Kasumi-1 (cell line): Measurements from ENCODE around the gene PLET1.

Source experiments
- DNase-seq, 2 experiments: peaks; one replicate each; lab custom pipeline; 2025; lab: John Stamatoyannopoulos, UW

PLET1 gene

DNA sequence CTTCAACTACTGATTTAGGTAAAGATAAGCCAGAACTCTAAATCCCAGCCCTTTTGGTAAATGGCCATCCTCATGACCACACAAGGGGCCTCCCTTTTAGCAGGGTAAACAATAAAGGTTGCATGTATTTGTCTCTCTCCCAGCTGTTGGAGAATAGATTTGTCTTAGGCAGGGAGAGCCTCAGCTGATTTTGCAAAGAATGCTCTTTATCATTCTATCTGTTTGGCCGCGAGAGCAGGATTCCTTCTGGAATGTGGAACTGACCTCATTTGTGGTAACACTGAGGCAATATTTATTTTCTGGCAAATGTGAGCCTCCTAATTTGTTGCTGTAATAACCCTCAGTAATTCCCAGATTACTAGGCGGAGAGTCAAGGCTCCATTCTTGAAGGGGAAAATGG is 19.2 kb downstream of the PLET1 start:
- DNase-seq = no peak

DNA sequence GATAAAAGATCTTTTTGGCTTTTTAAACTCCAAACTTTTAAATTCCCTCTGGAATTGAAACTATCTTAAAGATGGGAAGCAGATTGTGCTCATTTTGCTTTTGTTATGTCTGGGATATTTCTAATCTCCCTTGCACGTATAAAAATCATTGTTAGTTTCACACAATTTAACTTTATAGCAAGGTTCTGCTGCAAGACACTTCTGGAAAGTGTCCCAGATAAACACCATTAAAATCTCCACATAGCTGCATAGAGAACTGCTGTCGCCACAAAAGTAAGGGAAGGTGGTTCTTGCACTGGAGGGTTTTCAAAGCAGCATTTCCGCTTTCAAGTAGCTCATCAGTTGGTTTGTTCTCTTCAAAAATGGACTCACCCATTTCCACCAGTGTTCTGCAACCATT is 22.6 kb downstream of the PLET1 start:
- no peak for DNase-seq

DNA sequence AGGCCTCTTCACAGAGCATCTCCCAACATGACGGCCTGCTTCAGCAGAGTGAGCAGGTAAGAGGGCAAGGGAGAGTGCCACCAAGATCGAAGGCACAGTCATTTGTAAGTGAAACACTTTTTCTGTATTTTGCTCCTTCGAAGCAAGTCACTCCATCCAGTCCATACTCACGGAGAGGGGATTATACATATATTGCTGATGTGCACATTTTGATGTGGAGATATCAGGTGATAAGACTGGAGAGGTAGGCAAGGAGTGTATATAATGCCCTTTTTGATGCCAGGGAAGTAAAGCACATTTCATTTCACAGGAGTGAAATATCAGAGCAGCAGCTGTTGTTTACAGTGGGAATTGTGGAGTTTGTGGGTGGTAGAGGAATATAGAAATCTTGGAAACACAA is 23.2 kb downstream of the PLET1 start:
- DNase-seq = no peak

DNA sequence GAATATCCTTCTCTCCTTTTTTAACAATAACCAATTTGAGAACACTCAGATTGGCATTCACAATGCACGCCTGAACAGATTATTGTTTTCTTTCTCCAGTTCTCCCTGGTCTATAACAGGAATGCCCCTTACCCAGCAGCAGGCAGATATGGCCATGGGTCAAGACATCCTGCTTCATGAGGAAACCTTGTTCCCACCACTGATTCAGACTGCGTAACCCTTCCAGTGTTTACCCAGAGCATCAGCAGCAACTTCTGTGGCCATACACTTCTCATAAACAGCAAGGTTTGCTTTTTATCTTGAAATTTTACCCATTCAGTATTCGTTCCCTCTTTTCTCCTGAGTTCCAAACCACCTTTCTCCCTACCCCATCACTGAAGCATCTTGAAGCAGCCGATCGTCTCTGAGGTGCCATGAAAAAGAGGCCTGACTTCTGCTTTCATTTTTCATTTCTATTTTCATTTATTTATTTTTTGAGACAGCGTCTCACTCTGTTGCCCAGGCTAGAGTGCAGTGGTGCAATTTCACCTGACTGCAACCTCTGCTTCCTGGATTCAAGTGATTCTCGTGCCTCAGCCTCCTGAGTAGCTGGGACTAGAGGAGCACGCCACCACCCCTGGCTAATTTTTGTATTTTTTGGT is 24.8 kb downstream of the PLET1 start:
- no peak for DNase-seq

DNA sequence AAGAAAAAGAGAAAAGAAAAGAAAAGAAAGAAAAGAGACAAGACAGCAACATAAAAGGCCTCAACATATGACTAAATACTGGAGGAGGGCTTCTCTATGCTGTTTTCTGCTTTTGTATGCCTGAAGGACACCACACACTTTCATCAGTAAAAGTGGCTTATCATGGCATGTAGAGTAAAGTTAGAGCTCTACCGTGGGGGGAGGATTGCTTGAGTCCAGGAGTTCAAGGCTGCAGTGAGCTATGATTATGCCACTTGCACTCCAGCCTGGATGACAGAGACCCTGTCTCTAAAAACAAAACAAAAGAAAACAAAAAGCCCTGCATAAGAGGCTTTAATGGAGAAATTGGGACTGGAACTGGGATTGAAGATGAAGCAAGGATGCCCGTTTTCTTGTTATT is 28.7 kb downstream of the PLET1 start:
- DNase-seq = no peak

DNA sequence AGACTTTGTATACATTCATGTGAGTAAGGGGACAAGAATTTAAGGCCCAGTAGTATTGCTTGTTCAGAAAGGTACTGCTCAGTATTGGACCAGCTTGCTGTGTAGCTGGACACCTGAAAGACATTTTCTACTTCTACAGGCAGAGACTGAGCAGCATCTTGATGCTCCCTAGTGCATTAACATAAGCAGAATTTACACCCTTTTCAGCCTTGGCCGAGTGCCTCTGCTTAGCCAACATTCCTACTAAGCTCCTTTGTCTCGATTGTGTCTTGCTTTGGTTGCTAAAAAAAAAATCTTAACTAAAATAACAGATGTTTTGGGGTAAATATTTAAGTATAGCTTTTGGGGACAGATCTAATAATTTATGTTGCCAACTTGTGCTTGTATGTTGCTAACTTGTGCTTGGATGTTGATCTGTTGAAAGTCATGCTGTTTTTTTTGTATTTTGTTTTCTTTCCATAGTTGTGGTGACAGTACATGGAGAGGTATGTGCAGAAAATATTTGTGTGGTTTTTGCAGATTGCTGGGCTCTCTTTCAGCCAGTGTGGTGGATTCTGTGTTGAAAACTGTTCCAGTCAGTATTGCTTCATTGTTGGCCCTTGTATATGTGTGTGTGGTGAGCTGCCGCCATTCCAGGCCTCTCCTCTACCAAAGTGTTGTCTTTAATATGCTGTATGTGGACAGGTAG is 30.8 kb downstream of the PLET1 start:
- DNase-seq = no peak

DNA sequence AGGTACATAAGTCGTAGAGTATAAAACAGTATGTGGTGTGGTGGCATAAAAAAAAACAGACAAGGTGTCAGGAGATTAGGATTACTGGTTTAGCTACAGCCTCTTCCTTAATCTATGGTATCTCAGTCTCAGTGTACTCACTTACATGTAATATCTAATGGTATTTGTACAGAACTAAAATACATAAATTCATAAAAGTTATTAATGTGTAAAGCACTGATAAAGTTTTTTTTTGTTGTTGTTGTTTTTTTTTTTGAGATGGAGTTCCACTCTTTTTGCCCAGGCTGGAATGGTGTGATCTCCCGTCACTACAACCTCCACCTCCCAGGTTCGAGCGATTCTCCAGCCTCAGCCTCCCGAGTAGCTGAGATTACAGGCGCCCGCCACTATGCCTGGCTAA is 31.5 kb downstream of the PLET1 start:
- no peak for DNase-seq

DNA sequence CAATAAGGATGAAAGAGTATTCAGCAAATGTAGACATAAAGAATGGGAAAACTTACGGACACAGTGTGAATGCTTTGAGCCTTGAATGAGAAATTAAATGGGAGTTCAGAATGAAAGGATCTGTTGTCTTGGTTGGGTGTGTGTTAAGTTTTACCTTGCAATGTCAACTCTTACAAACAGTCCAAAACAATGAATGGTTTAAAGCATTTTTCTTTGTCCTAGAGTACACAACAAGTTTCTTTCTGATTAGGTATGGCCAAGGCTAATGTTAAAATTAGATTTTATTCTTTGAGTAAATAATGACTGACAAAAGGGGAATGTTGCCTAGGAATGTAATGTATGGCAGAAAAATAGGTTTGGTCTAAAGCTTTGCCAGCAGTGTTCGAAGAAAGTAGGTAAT is 32.0 kb downstream of the PLET1 start:
- no peak for DNase-seq

DNA sequence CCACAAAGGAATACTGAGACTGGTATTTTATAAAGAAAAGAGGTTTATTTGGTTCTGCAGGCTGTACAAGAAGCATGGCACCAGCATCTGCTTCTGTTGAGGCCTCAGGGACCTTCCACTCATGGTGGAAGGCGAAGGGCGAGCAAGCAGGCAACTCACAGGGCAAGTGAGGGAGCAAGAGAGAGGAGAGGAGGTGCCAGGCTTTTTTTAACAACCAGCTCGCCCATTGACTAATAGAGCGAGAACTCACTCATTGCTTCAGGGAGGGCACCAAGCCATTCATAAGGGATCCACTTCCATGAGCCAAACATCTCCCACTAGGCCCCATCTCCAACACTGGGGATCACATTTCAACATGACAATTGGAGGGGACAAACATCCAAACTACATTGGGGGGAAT is 33.2 kb downstream of the PLET1 start:
- DNase-seq = no peak

DNA sequence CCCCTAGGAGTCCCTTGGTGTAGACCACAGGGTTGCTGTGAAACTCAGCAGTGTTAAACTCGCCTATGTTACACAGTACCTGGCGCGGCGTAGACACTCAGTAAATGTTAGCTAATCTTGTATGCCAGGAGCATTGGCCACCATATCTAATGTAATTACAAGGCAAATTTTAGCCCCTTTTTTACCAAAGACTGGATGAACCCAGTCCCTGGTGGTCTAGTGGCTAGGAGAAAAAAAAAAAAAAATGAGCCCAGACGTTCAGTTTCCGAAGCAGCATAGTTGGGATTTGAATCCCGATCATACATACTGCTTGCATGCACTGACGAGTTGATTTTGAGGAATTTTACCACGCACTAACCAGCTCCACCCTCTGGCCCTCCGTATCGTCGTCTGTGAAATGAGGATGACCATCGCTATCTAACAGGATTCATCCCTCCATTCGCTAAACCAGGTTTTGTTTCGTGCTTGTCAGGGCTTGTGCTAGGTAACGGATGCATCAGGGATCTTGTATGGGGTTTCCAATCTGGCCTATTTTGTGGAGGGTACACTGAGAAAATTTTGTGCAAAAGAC is 33.7 kb downstream of the PLET1 start:
- no peak for DNase-seq

DNA sequence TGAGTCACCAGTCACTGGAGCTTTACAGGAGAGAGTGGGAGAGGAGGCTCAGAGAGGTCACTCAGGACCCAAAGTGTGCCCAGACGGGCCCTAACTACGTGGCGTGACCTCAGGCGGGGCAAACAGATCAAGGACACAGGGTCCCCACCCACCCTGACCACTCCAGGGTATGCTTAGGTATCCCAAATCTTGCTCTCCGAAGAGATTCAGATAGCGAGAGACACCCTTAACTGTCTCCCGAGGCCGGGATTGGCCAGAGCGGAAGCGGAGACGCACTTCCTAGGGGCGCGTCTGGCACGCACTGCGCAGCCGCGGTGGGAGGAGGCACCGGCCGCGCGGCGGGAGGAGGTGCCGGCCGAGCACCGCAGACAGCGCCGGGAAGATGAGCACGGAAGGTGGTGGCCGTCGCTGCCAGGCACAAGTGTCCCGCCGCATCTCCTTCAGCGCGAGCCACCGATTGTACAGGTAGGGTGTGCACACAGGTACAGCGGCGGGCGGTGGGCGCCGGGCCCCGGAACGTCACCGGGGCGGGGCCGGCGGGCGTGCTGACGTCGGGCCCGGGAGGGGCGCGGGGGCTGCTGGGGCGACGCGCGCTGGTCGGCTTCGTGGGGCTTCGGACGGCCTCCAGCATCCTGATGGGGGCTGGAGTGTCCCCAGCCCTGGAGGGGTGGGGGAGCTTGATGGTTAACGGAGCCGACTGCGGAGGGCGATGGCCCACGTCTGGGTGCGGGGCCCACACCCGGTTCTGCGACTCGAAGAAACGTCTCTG is 34.4 kb downstream of the PLET1 start, which contains the start of gene PTS:
PTS (plus strand) TSS at position 367 of the 769 bp plus-strand sequence; CDS start at position 383, 16 bp downstream.
- DNase-seq = peak; percentile 83 to 84

DNA sequence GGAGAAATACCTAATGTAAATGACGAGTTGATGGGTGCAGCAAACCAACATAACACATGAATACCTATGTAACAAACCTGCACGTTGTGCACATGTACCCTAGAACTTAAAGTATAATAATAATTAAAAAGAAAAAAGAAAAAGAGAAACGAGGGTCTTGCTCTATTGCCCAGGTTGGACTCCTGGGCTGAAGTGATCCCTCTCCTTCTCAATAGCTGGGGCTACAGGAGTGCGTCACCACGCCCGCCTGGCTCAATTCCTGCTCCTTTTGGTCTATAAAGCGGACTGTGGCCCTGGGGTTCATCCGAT is 35.0 kb downstream of the PLET1 start:
- DNase-seq = no peak

DNA sequence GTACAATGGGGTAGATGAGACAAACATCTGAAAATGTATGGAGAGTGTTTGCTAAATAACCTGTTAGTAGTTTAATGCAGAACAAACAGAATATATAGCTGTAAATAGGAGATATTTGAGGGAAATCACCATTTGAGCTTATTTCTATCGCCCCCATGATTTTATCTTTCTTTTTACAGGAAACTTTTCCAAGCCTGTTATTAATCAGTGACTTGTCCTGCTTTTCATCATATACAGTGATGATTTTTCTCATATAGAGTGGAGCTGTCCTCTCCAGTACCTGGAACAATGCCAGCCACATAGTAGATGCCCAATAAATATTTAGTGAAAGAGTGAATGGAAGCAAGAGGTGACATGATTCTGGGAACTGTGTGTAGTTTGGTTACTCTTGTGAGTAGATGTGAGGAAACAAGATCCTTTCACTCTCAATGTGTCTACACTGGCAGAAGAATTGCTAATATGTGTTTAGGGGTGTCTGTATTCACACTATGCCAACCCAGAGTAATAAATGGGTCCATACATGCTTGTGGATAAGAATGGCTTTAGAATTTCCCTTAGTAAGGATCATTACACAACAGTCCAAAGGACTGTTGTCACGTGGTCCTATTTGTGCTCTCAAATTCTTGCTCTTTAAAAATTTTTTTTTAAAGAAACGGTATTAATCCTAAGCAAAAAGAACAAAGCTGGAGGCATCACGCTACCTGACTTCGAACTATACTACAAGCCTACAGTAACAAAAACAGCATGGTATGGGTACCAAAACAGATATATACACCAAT is 36.7 kb downstream of the PLET1 start:
- no peak for DNase-seq

DNA sequence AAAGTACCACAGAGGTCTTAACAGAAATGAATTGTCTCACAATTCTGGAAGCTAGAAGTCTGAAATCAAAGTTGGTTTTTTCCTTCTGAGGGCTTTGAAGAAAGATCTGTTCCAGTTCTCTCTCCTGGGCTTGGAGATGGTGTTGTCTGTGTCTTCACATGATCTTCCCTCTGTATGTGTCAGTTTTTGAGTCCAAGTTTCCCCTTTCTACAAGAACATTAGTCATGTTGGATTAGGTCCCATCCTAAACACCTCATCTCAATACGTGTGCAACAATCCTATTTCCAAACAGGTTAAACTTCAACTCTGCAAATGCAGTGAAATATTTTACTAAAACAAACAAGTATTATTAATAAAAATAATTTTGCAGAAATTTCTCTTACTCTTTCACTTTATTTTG is 37.5 kb downstream of the PLET1 start:
- DNase-seq = no peak

DNA sequence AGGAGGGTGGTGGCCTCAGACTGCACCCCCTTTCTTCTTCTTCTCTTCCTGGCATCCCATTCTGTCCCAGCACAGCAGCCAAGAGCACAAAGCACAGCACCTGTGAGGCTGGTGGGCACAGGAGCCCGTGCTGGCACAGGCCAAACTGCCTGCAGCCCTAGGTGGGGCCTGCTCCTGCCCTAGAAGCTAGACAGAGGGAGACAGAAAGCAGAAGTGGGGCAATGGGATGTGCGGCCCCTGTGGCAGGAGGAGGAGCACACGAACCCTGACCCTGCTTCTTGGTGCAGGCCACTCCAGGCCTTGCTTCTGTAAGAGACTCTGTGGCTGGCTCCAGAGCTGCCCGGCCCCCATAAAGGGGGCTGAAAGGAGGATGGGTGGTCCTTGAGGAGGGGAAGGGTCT is 38.4 kb downstream of the PLET1 start:
- no peak for DNase-seq

DNA sequence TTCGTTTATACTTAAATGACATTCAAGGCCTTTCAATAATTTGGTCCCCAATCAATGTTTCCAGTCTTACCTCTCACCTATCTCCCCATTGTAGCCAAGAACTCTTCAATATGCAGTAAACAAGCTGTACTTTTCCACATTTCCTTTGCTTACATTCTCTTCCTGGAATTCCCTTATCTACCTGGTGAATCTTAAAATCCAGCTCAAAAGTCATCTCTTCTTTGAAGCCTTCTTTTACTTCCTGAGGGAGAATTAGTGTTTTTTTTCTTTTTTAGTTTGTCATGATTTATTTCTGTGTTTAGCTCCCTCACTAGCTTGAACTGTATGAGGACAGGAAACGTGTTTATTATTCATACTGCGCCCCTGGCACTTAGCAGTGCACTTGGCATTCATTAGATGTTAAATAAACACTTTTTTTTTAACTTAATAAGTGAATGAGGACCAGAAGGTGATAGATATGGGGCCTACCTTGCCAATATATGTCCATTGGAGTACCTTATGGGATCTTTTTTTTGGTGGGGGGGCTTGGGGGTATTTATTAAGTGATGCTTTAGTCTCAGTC is 39.3 kb downstream of the PLET1 start:
- no peak for DNase-seq

DNA sequence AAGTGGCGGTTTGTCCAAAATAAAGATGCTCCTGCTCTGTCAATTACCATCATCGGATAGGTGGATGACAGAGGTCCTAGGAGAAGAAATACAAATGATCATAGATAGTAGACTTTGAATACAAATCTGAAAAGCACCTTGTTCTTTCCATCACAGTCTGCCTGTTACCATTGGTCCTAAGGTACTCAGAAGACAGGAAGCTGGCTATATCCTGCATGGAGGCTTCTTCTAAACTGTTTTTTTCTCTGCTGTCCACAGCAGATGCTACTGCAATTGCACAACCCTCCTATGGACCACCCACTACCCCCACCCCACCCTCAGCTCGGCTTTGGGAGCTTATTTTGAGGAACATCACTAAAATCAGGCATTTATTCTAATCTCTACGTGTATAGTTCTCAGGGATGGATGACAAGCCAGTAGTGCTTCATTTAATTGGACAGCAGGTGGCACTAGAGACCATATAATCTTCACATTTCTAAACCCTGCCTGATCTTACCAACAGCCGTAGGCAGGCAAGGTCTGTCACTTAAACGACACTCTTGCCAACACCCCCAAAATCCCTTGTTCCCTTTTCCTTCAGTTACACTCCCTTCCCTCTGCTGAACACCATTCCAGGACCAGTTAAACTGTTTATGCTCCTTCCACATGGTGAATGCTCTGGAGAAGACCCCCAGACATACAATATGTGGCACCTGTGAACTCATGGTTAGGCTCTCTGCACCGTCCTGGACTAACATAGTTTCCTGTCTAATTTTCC is 41.0 kb downstream of the PLET1 start:
- DNase-seq = peak; percentile 86 to 90

DNA sequence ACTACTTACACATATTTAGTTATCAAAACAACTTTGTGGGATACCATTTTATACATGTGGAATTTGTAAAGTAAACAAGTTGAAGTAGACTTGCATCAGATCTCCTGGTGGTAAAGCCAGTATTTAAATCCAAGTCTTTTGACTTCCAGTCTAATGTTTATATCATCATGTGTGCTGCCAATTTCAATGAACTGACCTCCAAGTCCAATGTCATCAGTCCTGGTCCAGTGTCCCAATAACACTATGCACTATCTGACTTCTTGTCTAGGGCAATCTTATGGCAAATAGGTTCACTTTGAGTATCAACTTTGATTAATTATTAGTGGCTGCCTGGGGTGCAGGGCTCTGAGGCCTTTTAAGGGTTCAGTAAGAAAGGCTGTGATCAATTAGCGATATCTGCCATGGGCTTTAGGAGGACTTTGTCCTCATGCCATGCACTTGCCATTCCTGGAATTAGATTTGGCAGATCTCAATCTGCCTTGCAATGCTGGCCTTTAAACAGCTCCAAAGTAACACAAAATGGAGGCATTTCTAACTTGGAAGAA is 44.0 kb downstream of the PLET1 start:
- no peak for DNase-seq

DNA sequence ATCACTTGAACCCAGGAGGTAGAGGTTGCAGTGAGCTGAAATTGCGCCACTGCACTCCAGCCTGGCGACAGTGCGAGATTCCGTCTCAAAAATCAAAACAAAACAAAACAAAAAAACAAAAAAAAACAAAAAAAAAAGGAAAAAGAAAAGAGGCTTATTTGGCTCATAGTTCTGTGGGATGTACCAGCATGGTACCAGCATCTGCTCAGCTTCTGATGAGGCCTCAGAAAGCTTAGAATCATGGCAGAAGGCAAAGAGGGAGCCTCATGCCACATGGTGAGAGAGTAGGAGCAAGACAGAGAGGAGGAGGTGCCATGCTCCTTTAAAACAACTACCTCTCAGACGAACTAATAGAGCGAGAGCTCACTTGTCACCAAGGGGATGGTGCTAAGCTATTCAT is 45.0 kb downstream of the PLET1 start:
- no peak for DNase-seq

DNA sequence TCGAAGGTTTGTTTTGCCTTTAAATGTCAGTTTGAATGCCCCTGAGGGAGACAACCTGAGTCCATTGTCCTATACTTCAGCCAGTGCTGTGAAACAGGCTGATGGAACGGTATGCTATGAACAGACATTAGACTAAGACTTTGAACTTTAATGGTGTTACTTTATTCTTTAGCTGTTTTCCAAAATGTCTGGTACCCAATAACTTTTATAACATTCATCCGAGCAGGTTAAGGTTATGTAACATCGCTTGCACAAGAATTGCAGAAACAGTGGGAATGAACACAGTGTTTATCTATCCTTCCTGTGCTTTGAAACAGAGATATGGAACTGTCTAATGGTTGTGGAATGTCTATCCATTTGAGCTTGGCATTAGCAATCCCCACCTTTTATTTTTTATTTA is 46.9 kb downstream of the PLET1 start:
- DNase-seq = no peak

DNA sequence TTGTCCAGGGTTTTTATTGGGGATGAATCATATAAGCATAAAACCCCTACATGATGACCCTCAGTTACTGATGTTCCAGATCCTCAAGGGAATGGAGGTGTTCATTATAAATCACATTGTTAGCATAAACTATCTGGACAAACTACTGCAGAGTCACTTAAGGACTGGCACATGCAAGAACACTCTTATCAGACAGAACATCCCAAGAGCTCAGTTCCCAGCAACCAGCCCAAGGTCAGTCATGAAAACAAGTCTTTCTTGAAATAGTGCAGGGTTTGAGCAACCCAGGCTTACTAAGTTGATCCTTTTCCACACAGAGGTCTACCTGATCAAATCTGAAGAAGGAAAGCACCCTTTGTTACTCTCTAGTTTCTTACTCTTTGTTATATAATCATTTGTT is 48.0 kb downstream of the PLET1 start:
- no peak for DNase-seq
